Measurements from ENCODE around the gene ERBIN.
"Not testable (repeated sequence)": the region's sequence is repeated elsewhere in the genome, so short reads cannot be mapped to it uniquely, and the experiment has no call there.

The ERBIN gene

DNA sequence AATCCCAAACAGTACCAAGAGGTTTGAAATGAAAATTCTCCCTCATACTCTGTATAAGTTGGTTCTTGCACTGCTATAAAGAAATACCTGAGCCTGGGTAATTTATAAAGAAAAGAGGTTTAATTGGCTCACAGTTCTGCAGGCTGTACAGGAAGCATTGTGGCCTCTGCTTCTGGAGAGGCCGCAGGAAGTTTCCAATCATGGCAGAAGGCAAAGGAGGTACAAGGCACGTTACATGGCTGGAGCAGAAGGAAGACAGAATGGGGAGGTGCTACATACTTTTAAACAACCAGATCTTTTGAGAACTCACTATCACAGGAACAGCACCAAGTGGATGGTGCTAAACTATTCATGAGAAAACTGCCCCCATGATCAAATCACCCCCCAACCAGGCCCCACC lies 25.6 kb upstream of the ERBIN start:
- H3K4me1 ChIP-seq (ENCODE audit: control insufficient read depth, insufficient read depth, low read length) = no peaks in the 10 kb centered on the region
- H3K36me3 ChIP-seq (ENCODE audit: control insufficient read depth, insufficient read depth, low read length) = no peaks in the 10 kb centered on the region
- no peaks in the 10 kb centered on the region for H3K9me3 ChIP-seq (ENCODE audit: control insufficient read depth, insufficient read depth, low read length)
- no peak overlapping the region for H3K4me3 ChIP-seq (ENCODE audit: low read depth, low read length)
- H3K27me3 ChIP-seq (ENCODE audit: control insufficient read depth, insufficient read depth, low read length) = no peaks in the 10 kb centered on the region
- no peak overlapping the region for H3K27ac ChIP-seq (ENCODE audit: low read depth, low read length)
- no peak overlapping the region for H3K9ac ChIP-seq (ENCODE audit: low read depth, low read length)

DNA sequence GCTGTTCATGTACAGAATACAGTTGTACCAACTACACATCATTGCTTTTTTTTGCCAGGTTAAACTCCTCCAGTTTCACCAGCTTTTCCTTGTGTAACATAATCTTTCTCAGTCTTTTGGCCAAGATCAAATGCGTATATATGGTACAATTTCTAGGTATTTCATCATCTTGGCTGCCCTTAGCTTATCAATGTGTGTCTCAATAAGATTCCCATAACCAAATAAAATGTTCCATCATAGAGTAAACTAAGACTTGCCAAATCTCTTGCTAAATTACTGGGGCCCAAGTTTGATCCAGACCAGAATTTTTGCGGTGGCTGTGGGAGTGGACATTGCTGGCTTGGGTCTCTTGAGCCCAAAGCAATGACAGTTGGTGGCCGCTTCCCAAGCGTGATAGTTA lies 24.3 kb upstream of the ERBIN start:
- no peak overlapping the region for H3K9ac ChIP-seq (ENCODE audit: low read depth, low read length)
- H3K36me3 ChIP-seq (ENCODE audit: control insufficient read depth, insufficient read depth, low read length) = no peaks in the 10 kb centered on the region
- no peaks in the 10 kb centered on the region for H3K9me3 ChIP-seq (ENCODE audit: control insufficient read depth, insufficient read depth, low read length)
- no peak overlapping the region for H3K27ac ChIP-seq (ENCODE audit: low read depth, low read length)
- H3K4me1 ChIP-seq (ENCODE audit: control insufficient read depth, insufficient read depth, low read length) = no peaks in the 10 kb centered on the region
- no peaks in the 10 kb centered on the region for H3K27me3 ChIP-seq (ENCODE audit: control insufficient read depth, insufficient read depth, low read length)
- H3K4me3 ChIP-seq (ENCODE audit: low read depth, low read length) = no peak overlapping the region

DNA sequence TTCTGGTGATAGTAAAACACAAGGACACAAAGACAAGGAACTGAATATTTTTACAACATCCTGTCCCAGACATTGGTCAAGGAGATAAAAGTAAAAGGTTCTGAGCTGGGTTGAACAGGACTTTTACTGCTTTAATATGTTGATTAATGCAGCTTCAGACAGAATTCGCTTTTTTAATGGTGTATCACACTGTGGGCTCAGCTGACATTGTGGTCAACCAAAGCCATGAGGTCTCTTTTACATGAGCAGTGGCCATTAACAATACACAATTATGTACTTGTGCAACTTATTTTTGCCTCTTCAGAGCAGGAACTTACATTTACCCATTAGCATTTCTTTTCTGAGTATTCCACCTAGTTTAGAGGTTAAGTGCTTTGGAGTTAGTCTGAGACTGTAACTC lies 22.8 kb upstream of the ERBIN start:
- Histone ChIP-seq H3K9ac (ENCODE audit: low read depth, low read length) (no peak overlapping the region), H3K36me3 (ENCODE audit: control insufficient read depth, insufficient read depth, low read length) (no peaks in the 10 kb centered on the region), H3K27me3 (ENCODE audit: control insufficient read depth, insufficient read depth, low read length) (no peaks in the 10 kb centered on the region), H3K27ac (ENCODE audit: low read depth, low read length) (no peak overlapping the region), H3K9me3 (ENCODE audit: control insufficient read depth, insufficient read depth, low read length) (no peaks in the 10 kb centered on the region), H3K4me1 (ENCODE audit: control insufficient read depth, insufficient read depth, low read length) (no peaks in the 10 kb centered on the region), H3K4me3 (ENCODE audit: low read depth, low read length) (no peak overlapping the region)

DNA sequence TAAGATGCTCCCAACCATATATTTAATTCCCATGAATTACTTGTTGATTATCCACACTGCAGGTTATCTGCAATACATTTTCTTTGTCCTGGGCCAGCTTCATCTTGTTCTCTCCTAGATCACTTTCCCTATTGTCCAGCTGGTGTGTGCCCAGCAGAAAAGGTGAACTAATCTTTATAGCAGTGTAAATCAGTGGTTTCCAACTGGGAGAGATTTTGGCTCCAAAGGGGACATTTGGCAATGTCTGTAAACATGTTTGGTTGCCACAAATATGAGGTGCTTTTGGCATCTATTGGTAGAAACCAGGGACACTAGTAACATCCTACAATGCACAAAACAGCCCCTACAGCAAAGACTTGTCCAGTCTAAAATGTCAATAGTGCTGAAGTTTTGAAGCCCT lies 20.1 kb upstream of the ERBIN start:
- no peaks in the 10 kb centered on the region for H3K9me3 ChIP-seq (ENCODE audit: control insufficient read depth, insufficient read depth, low read length)
- H3K9ac ChIP-seq (ENCODE audit: low read depth, low read length) = no peak overlapping the region
- no peaks in the 10 kb centered on the region for H3K27me3 ChIP-seq (ENCODE audit: control insufficient read depth, insufficient read depth, low read length)
- no peaks in the 10 kb centered on the region for H3K4me1 ChIP-seq (ENCODE audit: control insufficient read depth, insufficient read depth, low read length)
- no peak overlapping the region for H3K27ac ChIP-seq (ENCODE audit: low read depth, low read length)
- no peaks in the 10 kb centered on the region for H3K36me3 ChIP-seq (ENCODE audit: control insufficient read depth, insufficient read depth, low read length)
- no peak overlapping the region for H3K4me3 ChIP-seq (ENCODE audit: low read depth, low read length)

DNA sequence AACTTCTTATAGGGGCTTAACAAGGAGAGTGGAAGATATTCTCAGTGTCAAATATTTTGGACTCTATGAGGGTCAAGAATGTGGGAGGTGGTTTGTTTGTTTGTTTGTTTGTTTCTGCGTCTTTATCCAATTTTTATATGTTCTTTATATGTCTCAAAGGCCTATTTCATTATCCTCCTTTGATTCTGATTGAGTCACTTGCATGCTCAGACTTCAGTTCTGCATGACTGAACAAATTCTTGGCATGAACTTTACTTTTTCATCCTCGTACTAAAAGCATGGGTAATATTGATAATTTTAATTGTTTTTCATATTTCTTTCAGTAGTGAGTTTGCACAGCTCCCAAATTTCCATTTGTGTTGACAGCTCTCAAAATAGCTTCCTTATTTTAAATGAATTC lies 19.2 kb upstream of the ERBIN start:
- Histone ChIP-seq H3K4me3 (ENCODE audit: low read depth, low read length) (no peak overlapping the region), H3K4me1 (ENCODE audit: control insufficient read depth, insufficient read depth, low read length) (no peaks in the 10 kb centered on the region), H3K9me3 (ENCODE audit: control insufficient read depth, insufficient read depth, low read length) (no peaks in the 10 kb centered on the region)

DNA sequence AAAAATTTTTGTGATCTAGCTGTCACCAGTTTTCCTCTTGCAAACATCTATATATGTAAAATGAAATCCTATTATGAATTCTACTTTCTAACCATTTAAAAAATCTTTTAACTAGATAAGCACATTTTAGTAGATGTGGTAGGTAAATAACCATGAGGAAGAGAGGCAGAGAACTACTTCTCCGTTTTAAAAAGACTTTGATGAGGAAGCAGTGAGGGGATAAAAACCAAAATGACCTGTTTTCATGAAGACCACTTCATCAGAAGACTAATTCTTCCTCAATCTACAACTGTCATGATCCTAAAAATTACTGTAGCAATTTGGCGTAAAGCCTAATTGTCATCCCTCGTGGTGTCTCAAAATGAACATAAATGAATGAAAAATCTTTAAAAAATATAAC lies 15.7 kb upstream of the ERBIN start:
- Histone ChIP-seq H3K27ac (ENCODE audit: low read depth, low read length) (no peak overlapping the region), H3K27me3 (ENCODE audit: control insufficient read depth, insufficient read depth, low read length) (no peaks in the 10 kb centered on the region), H3K4me3 (ENCODE audit: low read depth, low read length) (no peak overlapping the region), H3K9me3 (ENCODE audit: control insufficient read depth, insufficient read depth, low read length) (no peaks in the 10 kb centered on the region), H3K4me1 (ENCODE audit: control insufficient read depth, insufficient read depth, low read length) (no peaks in the 10 kb centered on the region), H3K9ac (ENCODE audit: low read depth, low read length) (no peak overlapping the region), H3K36me3 (ENCODE audit: control insufficient read depth, insufficient read depth, low read length) (no peaks in the 10 kb centered on the region)

More for the DNA sequence above, 19.2 kb upstream of the ERBIN start:
- H3K27ac ChIP-seq (ENCODE audit: low read depth, low read length) = no peak overlapping the region
- H3K9ac ChIP-seq (ENCODE audit: low read depth, low read length) = no peak overlapping the region
- no peaks in the 10 kb centered on the region for H3K27me3 ChIP-seq (ENCODE audit: control insufficient read depth, insufficient read depth, low read length)
- no peaks in the 10 kb centered on the region for H3K36me3 ChIP-seq (ENCODE audit: control insufficient read depth, insufficient read depth, low read length)

DNA sequence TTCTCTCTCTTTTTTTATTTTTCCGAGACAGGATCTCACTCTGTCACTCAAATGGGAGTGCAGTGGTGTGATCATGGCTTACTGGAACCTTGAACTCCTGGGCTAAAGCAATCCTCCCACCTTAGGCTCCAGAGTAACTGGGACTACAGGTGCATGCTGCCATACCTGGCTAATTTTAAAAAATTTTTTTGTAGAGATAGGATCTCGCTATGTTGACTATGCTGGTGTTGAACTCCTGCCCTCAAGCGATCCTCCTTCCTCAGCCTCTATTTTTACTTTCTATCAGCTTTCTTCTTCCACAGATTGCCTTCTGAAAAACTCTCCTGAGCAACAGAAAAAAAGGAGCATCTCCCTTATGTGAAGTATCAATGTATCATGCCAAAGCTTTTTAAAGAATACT lies 14.1 kb upstream of the ERBIN start:
- Histone ChIP-seq H3K4me1 (ENCODE audit: control insufficient read depth, insufficient read depth, low read length) (no peaks in the 10 kb centered on the region), H3K27ac (ENCODE audit: low read depth, low read length) (no peak overlapping the region), H3K9ac (ENCODE audit: low read depth, low read length) (no peak overlapping the region), H3K4me3 (ENCODE audit: low read depth, low read length) (no peak overlapping the region), H3K27me3 (ENCODE audit: control insufficient read depth, insufficient read depth, low read length) (no peaks in the 10 kb centered on the region), H3K36me3 (ENCODE audit: control insufficient read depth, insufficient read depth, low read length) (no peaks in the 10 kb centered on the region), H3K9me3 (ENCODE audit: control insufficient read depth, insufficient read depth, low read length) (no peaks in the 10 kb centered on the region)

DNA sequence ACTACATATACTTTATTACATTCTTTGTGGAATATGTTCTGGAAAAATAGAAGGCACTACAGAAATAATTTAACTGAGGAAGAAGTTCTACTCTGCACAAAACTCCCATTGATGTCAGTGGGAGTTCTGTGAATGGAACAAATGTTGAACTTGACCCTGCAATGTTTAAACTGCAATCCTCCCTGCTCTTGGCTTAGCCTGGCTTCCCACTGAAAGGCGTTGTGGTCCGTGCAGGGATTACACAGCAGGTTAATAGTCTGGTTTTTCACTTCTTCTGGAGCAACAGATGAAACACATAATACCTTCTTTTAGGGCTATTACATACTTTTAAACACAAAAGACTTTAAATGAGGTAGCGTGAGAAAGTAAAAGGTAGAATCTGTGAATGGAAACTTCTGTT lies 12.9 kb upstream of the ERBIN start:
- Histone ChIP-seq H3K27ac (ENCODE audit: low read depth, low read length) (no peak overlapping the region), H3K4me1 (ENCODE audit: control insufficient read depth, insufficient read depth, low read length) (no peaks in the 10 kb centered on the region), H3K9ac (ENCODE audit: low read depth, low read length) (no peak overlapping the region), H3K36me3 (ENCODE audit: control insufficient read depth, insufficient read depth, low read length) (no peaks in the 10 kb centered on the region), H3K27me3 (ENCODE audit: control insufficient read depth, insufficient read depth, low read length) (no peaks in the 10 kb centered on the region), H3K9me3 (ENCODE audit: control insufficient read depth, insufficient read depth, low read length) (no peaks in the 10 kb centered on the region), H3K4me3 (ENCODE audit: low read depth, low read length) (no peak overlapping the region)

DNA sequence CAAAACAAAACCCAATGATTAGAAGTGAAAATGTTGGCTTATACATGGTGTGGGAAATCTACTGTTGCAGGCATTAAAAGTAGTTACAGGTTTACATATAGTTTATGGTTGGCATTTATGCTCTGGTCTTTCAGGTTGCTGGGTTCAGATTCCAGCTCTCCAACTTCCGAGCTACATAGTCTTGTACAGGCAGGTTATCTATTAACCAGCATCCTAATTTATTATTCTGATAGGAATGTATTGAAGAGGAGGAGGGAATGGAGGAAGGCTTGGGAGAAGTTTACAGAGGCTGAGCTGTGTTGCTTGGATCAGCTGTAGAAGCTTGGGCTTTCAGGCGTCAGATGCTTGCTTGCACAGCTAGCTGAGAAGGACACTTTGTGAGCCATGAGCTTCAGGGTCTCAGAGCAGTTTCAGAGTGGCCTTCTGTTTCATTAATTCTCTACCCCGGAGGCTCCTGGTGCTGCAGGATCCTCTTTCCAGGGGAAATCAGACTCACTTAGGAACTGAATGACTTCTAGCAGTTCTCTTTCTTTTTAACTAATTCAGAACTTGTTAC lies 11.7 kb upstream of the ERBIN start:
- Histone ChIP-seq H3K9me3 (ENCODE audit: control insufficient read depth, insufficient read depth, low read length) (no peaks in the 10 kb centered on the region), H3K36me3 (ENCODE audit: control insufficient read depth, insufficient read depth, low read length) (no peaks in the 10 kb centered on the region), H3K27me3 (ENCODE audit: control insufficient read depth, insufficient read depth, low read length) (no peaks in the 10 kb centered on the region), H3K27ac (ENCODE audit: low read depth, low read length) (no peak overlapping the region), H3K4me3 (ENCODE audit: low read depth, low read length) (no peak overlapping the region), H3K9ac (ENCODE audit: low read depth, low read length) (no peak overlapping the region), H3K4me1 (ENCODE audit: control insufficient read depth, insufficient read depth, low read length) (no peaks in the 10 kb centered on the region)

DNA sequence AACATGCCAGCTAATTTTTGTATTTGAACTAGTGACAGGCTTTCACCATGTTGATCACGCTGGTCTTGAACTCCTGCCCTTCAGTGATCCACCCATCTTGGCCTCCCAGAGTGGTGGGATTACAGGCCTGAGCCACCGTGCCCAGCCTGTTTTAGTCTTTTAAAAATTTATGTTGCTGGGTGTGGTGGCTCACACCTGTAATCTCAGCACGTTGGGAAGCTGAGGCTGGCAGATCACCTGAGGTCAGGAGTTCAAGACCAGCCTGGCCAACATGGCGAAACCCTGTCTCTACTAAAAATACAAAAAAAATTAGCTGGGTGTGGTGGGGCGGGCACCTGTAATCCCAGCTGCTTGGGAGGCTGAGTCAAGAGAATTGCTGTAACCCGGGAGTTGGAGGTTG lies 10.7 kb upstream of the ERBIN start:
- not testable (repeated sequence) for H3K36me3 ChIP-seq (ENCODE audit: control insufficient read depth, insufficient read depth, low read length); H3K27me3 ChIP-seq (ENCODE audit: control insufficient read depth, insufficient read depth, low read length); H3K4me1 ChIP-seq (ENCODE audit: control insufficient read depth, insufficient read depth, low read length); H3K9ac ChIP-seq (ENCODE audit: low read depth, low read length); H3K9me3 ChIP-seq (ENCODE audit: control insufficient read depth, insufficient read depth, low read length); H3K4me3 ChIP-seq (ENCODE audit: low read depth, low read length); H3K27ac ChIP-seq (ENCODE audit: low read depth, low read length)

DNA sequence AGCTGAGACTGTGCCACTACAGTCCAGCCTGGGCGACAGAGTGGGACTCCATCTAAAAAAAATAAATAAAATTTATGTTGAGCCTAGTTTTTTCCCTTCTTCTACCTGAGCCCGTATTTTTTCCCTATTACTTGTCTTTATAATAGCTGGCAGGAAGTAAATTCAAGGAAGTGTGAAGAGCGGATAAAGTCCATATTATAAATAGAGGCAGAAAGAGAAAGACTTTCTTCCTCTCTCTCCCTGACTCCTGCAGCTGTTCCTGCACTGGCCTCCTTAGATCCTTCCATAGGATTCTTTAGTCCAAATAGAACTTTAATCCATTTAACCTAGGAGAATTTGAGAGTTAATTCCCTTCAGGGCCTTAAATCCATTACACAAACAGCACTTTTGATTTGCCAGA lies 10.3 kb upstream of the ERBIN start:
- no peaks in the 10 kb centered on the region for H3K36me3 ChIP-seq (ENCODE audit: control insufficient read depth, insufficient read depth, low read length)
- no peak overlapping the region for H3K9ac ChIP-seq (ENCODE audit: low read depth, low read length)
- no peaks in the 10 kb centered on the region for H3K4me1 ChIP-seq (ENCODE audit: control insufficient read depth, insufficient read depth, low read length)
- no peak overlapping the region for H3K4me3 ChIP-seq (ENCODE audit: low read depth, low read length)
- H3K27ac ChIP-seq (ENCODE audit: low read depth, low read length) = no peak overlapping the region
- H3K9me3 ChIP-seq (ENCODE audit: control insufficient read depth, insufficient read depth, low read length) = no peaks in the 10 kb centered on the region
- no peaks in the 10 kb centered on the region for H3K27me3 ChIP-seq (ENCODE audit: control insufficient read depth, insufficient read depth, low read length)

DNA sequence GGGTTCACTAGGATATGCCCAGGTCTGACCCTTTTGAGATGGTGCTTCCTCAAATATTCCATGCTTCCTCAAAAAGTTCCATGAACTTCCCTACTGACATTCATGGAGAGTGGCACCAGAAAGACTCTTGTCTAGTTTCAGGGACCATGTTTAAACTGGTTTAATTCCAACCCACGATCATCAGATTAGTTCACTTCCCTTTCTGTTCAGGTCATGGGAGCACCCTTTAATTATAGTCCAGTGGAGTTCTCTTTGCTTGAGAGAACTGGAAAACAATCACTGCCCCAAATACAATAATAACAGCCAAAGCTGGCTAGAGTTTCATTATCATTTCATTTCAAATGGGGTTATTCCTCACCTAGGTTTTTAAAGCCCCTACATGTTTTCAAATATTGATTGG lies 9.7 kb upstream of the ERBIN start:
- no peaks in the 10 kb centered on the region for H3K27me3 ChIP-seq (ENCODE audit: control insufficient read depth, insufficient read depth, low read length)
- H3K9ac ChIP-seq (ENCODE audit: low read depth, low read length) = no peak overlapping the region
- no peaks in the 10 kb centered on the region for H3K36me3 ChIP-seq (ENCODE audit: control insufficient read depth, insufficient read depth, low read length)
- no peak overlapping the region for H3K4me3 ChIP-seq (ENCODE audit: low read depth, low read length)
- H3K27ac ChIP-seq (ENCODE audit: low read depth, low read length) = no peak overlapping the region
- H3K9me3 ChIP-seq (ENCODE audit: control insufficient read depth, insufficient read depth, low read length) = no peaks in the 10 kb centered on the region
- 0 out of 2 replicates have a peak, but pooled peaks cover 4% of the 10 kb centered on the region for H3K4me1 ChIP-seq (ENCODE audit: control insufficient read depth, insufficient read depth, low read length)

All from HUES48 (cell line).